Transverse colon (tissue), 4 donors: ENCODE measurements around the gene FNBP1L.

Experiments used
- EP300 ChIP-seq: sonication (generic); formaldehyde crosslinking; IDR thresholded peaks from one replicate; pipeline ENCODE4 v1.6.1; 2017; ENCODE audit warnings: antibody characterized with exemption, low read depth
- POLR2AphosphoS5 ChIP-seq, 3 donors: sonication (generic); formaldehyde crosslinking; IDR thresholded peaks; one replicate each; pipeline ENCODE4 v1.6.1; 2016; ENCODE audit warnings: antibody characterized with exemption in 3 of 3
- TF ChIP-seq, protein P1 (sequence below), 5 experiments: fragments of 200-600 bp in 3 of 5; fragments of 450-650 bp in 2 of 5; sonication (generic) in 3 of 5; IDR thresholded peaks; 1 replicate in 2 of 5; 2 replicates in 3 of 5; pipeline ENCODE4 v1.5.1; 2016 to 2017; ENCODE audit warnings: antibody characterized with exemption in 5 of 5, inconsistent platforms in 3 of 5, mild to moderate bottlenecking in 2 of 5, moderate library complexity in 1 of 5

DNA sequence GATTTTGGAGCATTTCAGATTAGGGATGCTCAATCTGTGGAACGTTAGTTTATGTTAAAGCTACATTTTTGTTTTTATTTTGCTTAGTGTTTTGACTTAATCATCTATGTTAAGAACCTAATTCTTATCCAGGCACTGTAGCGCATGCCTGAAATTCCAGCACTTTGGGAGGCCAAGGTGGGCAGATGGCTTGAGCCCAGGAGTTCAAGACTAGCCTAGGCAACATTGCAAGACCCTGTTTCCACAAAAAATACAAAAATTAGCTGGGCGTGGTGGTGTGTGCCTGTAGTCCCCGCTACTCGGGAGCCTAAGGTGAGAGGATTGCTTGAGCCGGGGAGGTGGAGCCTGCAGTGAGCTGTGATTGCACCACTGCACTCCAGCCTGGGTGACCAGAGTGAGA is 23.4 kb downstream of the FNBP1L start:
- TF ChIP-seq POLR2AphosphoS5 (IDR thresholded peaks at IDR 0.05) (no peak), EP300 (no peak)
- TF ChIP-seq, protein P1, sequence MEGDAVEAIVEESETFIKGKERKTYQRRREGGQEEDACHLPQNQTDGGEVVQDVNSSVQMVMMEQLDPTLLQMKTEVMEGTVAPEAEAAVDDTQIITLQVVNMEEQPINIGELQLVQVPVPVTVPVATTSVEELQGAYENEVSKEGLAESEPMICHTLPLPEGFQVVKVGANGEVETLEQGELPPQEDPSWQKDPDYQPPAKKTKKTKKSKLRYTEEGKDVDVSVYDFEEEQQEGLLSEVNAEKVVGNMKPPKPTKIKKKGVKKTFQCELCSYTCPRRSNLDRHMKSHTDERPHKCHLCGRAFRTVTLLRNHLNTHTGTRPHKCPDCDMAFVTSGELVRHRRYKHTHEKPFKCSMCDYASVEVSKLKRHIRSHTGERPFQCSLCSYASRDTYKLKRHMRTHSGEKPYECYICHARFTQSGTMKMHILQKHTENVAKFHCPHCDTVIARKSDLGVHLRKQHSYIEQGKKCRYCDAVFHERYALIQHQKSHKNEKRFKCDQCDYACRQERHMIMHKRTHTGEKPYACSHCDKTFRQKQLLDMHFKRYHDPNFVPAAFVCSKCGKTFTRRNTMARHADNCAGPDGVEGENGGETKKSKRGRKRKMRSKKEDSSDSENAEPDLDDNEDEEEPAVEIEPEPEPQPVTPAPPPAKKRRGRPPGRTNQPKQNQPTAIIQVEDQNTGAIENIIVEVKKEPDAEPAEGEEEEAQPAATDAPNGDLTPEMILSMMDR (IDR thresholded peaks at IDR 0.05), result no peak
